ENCODE measurements around the gene SMG6.

Gene SMG6

GRCh38 chr17:2264067-2264860 is 39.3 kb downstream of the SMG6 start:
- Histone ChIP-seq H2BK5ac (ENCODE audit: low read depth, low read length, poor library complexity, severe bottlenecking) (no peak overlapping the region), H3K27me3 (ENCODE audit: control insufficient read depth in 1 of 2, insufficient read depth in 1 of 2, low read length in 2 of 2) (no peaks in the 10 kb centered on the region), H2AK5ac (ENCODE audit: low read length, severe bottlenecking) (no peak overlapping the region), H3K9ac (ENCODE audit: low read length) (peak overlapping the region; percentile 63), H3K27ac (ENCODE audit: low read length, poor library complexity, severe bottlenecking) (no peak overlapping the region), H3K79me1 (replicated peaks; ENCODE audit: low read length, poor library complexity, severe bottlenecking) (peaks cover 23% of the 10 kb centered on the region), H2BK12ac (ENCODE audit: low read length in 2 of 2) (no peak overlapping the region), H3K9me3 (ENCODE audit: control insufficient read depth, low read length) (no peaks in the 10 kb centered on the region), H3K4ac (ENCODE audit: low read depth in 1 of 2, low read length in 2 of 2) (no peak overlapping the region), H3K4me2 (ENCODE audit: low read length, poor library complexity, severe bottlenecking) (no peak overlapping the region), H3K14ac (ENCODE audit: low read length in 2 of 2) (no peak overlapping the region), H2BK15ac (ENCODE audit: low read depth, poor library complexity, severe bottlenecking) (no peak overlapping the region), H3K4me1 (ENCODE audit: control insufficient read depth, insufficient read depth, low read depth, low read length) (peaks cover 3% of the 10 kb centered on the region), H4K91ac (ENCODE audit: low read length) (no peak overlapping the region), H3K23ac (ENCODE audit: low read length in 2 of 2) (no peak overlapping the region), H3K4me3 (ENCODE audit: insufficient read depth in 1 of 2, low read depth in 1 of 2, low read length in 2 of 2) (peak overlapping the region in 1 of 2 experiments; percentile 40), H3K36me3 (ENCODE audit: control insufficient read depth in 1 of 2, insufficient read depth in 2 of 2, low read depth in 1 of 2, low read length in 2 of 2) (peaks cover 22 to 24% of the 10 kb centered on the region in 2 experiments), H3K18ac (ENCODE audit: low read depth in 1 of 2, low read length in 2 of 2) (no peak overlapping the region), H2AFZ (ENCODE audit: low read depth, low read length) (no peak overlapping the region), H4K8ac (ENCODE audit: low read length) (no peak overlapping the region), H2BK120ac (ENCODE audit: low read depth, low read length) (no peak overlapping the region)
- 73% methylated on average over 9 of the region's 10 CpGs for WGBS
- DNase-seq = peak; percentile 39

GRCh38 chr17:2263183-2264066 is 40.2 kb downstream of the SMG6 start:
- peaks cover 19 to 21% of the 10 kb centered on the region in 2 experiments for H3K36me3 ChIP-seq (ENCODE audit: control insufficient read depth in 1 of 2, insufficient read depth in 2 of 2, low read depth in 1 of 2, low read length in 2 of 2)
- peak; percentile 20 for DNase-seq
- no peaks in the 10 kb centered on the region for H3K9me3 ChIP-seq (ENCODE audit: control insufficient read depth, low read length)
- H2BK12ac ChIP-seq (ENCODE audit: low read length in 2 of 2) = no peak overlapping the region
- H3K9ac ChIP-seq (ENCODE audit: low read length) = peak overlapping the region; percentile 63
- H3K4ac ChIP-seq (ENCODE audit: low read depth in 1 of 2, low read length in 2 of 2) = no peak overlapping the region
- no peak overlapping the region for H3K23ac ChIP-seq (ENCODE audit: low read length in 2 of 2)
- H3K4me3 ChIP-seq (ENCODE audit: insufficient read depth in 1 of 2, low read depth in 1 of 2, low read length in 2 of 2) = peak overlapping the region in 1 of 2 experiments; percentile 40
- H2AK5ac ChIP-seq (ENCODE audit: low read length, severe bottlenecking) = no peak overlapping the region
- no peak overlapping the region for H4K8ac ChIP-seq (ENCODE audit: low read length)
- H2BK15ac ChIP-seq (ENCODE audit: low read depth, poor library complexity, severe bottlenecking) = no peak overlapping the region
- H3K18ac ChIP-seq (ENCODE audit: low read depth in 1 of 2, low read length in 2 of 2) = no peak overlapping the region
- peaks cover 3% of the 10 kb centered on the region for H3K4me1 ChIP-seq (ENCODE audit: control insufficient read depth, insufficient read depth, low read depth, low read length)
- H2AFZ ChIP-seq (ENCODE audit: low read depth, low read length) = no peak overlapping the region
- H3K27ac ChIP-seq (ENCODE audit: low read length, poor library complexity, severe bottlenecking) = no peak overlapping the region
- no peak overlapping the region for H2BK120ac ChIP-seq (ENCODE audit: low read depth, low read length)
- H3K27me3 ChIP-seq (ENCODE audit: control insufficient read depth in 1 of 2, insufficient read depth in 1 of 2, low read length in 2 of 2) = no peaks in the 10 kb centered on the region
- 100% methylated on average over 5 of the region's 8 CpGs for WGBS
- peaks cover 29% of the 10 kb centered on the region for H3K79me1 ChIP-seq (replicated peaks; ENCODE audit: low read length, poor library complexity, severe bottlenecking)
- H3K4me2 ChIP-seq (ENCODE audit: low read length, poor library complexity, severe bottlenecking) = no peak overlapping the region
- no peak overlapping the region for H3K14ac ChIP-seq (ENCODE audit: low read length in 2 of 2)
- H2BK5ac ChIP-seq (ENCODE audit: low read depth, low read length, poor library complexity, severe bottlenecking) = no peak overlapping the region
- H4K91ac ChIP-seq (ENCODE audit: low read length) = no peak overlapping the region

GRCh38 chr17:2262135-2262587 is 41.4 kb downstream of the SMG6 start:
- WGBS = 100% methylated on average over 1 of the region's 2 CpGs
- no peak overlapping the region for H2AFZ ChIP-seq (ENCODE audit: low read depth, low read length)
- no peak overlapping the region for H3K18ac ChIP-seq (ENCODE audit: low read depth in 1 of 2, low read length in 2 of 2)
- peak; percentile 66 for DNase-seq
- peaks cover 3% of the 10 kb centered on the region for H3K4me1 ChIP-seq (ENCODE audit: control insufficient read depth, insufficient read depth, low read depth, low read length)
- peak overlapping the region; percentile 13 for H3K27ac ChIP-seq (ENCODE audit: low read length, poor library complexity, severe bottlenecking)
- H3K36me3 ChIP-seq (ENCODE audit: control insufficient read depth in 1 of 2, insufficient read depth in 2 of 2, low read depth in 1 of 2, low read length in 2 of 2) = peaks cover 15 to 17% of the 10 kb centered on the region in 2 experiments
- H3K4ac ChIP-seq (ENCODE audit: low read depth in 1 of 2, low read length in 2 of 2) = no peak overlapping the region
- H2BK5ac ChIP-seq (ENCODE audit: low read depth, low read length, poor library complexity, severe bottlenecking) = no peak overlapping the region
- H3K79me1 ChIP-seq (replicated peaks; ENCODE audit: low read length, poor library complexity, severe bottlenecking) = peaks cover 31% of the 10 kb centered on the region
- no peak overlapping the region for H3K4me2 ChIP-seq (ENCODE audit: low read length, poor library complexity, severe bottlenecking)
- no peak overlapping the region for H2BK12ac ChIP-seq (ENCODE audit: low read length in 2 of 2)
- H2BK15ac ChIP-seq (ENCODE audit: low read depth, poor library complexity, severe bottlenecking) = no peak overlapping the region
- no peak overlapping the region for H2AK5ac ChIP-seq (ENCODE audit: low read length, severe bottlenecking)
- no peak overlapping the region for H3K23ac ChIP-seq (ENCODE audit: low read length in 2 of 2)
- H3K9ac ChIP-seq (ENCODE audit: low read length) = peak overlapping the region; percentile 2
- no peak overlapping the region for H4K91ac ChIP-seq (ENCODE audit: low read length)
- H4K8ac ChIP-seq (ENCODE audit: low read length) = no peak overlapping the region
- H3K27me3 ChIP-seq (ENCODE audit: control insufficient read depth in 1 of 2, insufficient read depth in 1 of 2, low read length in 2 of 2) = no peaks in the 10 kb centered on the region
- no peaks in the 10 kb centered on the region for H3K9me3 ChIP-seq (ENCODE audit: control insufficient read depth, low read length)
- no peak overlapping the region for H3K14ac ChIP-seq (ENCODE audit: low read length in 2 of 2)
- H3K4me3 ChIP-seq (ENCODE audit: insufficient read depth in 1 of 2, low read depth in 1 of 2, low read length in 2 of 2) = no peak overlapping the region
- H2BK120ac ChIP-seq (ENCODE audit: low read depth, low read length) = no peak overlapping the region
